Spinal cord (tissue), 4 donors: ENCODE measurements around the gene FGD2. TPM values are rescaled to one million over a fixed set of nuclear protein-coding genes. Genes with fewer than 3 reads are reported as not detected.

Experiments
- polyA plus RNA-seq, 2 donors: library from polyadenylated mRNA; unstranded; fragments of 120-200 nt; gene quantifications; one replicate each; pipeline ENCODE4 v1.2.1, GENCODE V29; 2013; ENCODE audit not compliant: insufficient read length in 2 of 2
- total RNA-seq, 2 donors: library from RNA; depleted of rRNA in 1 of 2; stranded (reverse); fragments of 120-200 nt in 1 of 2; fragments of >200 nt in 1 of 2; gene quantifications; one replicate each; pipeline versions ENCODE4 v1.2.3 to v1.2.4, GENCODE V29; 2013 to 2014

Gene FGD2
- total and polyA plus RNA-seq, 4 donors, result 5.5 to 9.6 (median 7.6) TPM

Other genes starting within 250 kb of the FGD2 start
- 10 to 100 TPM in 1 of 2 donors, 1 to 10 TPM in 1; 9.6 to 32.5 TPM for gene CPNE5, start 166.2 kb upstream of the FGD2 start, total RNA-seq
- 10 to 100 TPM; 73.1 to 88.4 TPM for gene CPNE5, start 166.2 kb upstream of the FGD2 start, polyA plus RNA-seq
- gene PPIL1, start 130.9 kb upstream of the FGD2 start, total RNA-seq, result 10 to 100 TPM; 39.2 to 55.9 TPM
- gene PPIL1, start 130.9 kb upstream of the FGD2 start, polyA plus RNA-seq, result 10 to 100 TPM; 56.5 to 70.1 TPM
- 10 to 100 TPM; 48.3 to 69.5 TPM for gene C6orf89, start 119.7 kb upstream of the FGD2 start, total RNA-seq
- 10 to 100 TPM; 42.6 to 52.6 TPM for gene C6orf89, start 119.7 kb upstream of the FGD2 start, polyA plus RNA-seq
- 10 to 100 TPM; 29.9 to 47.4 TPM for gene PI16, start 50.9 kb upstream of the FGD2 start, total RNA-seq
- 10 to 100 TPM; 22.7 to 28.4 TPM for gene PI16, start 50.9 kb upstream of the FGD2 start, polyA plus RNA-seq
- gene MTCH1, start 19.5 kb upstream of the FGD2 start, total RNA-seq, result 100 to 1,000 TPM; 195 to 220 TPM
- 100 to 1,000 TPM; 275 to 299 TPM for gene MTCH1, start 19.5 kb upstream of the FGD2 start, polyA plus RNA-seq
- 10 to 100 TPM; 12.4 to 24.9 TPM for gene PIM1, start 164.5 kb downstream of the FGD2 start, total RNA-seq
- 10 to 100 TPM; 17.1 to 17.9 TPM for gene PIM1, start 164.5 kb downstream of the FGD2 start, polyA plus RNA-seq